DOHH2 (cell line): ENCODE results near the gene GAS6.

ENCODE experiments used
- CTCF ChIP-seq: fragments of 200-600 bp; sonication (generic); IDR thresholded peaks from one replicate; pipeline ENCODE4 v1.5.1; 2014; ENCODE audit warnings: antibody characterized with exemption, mild to moderate bottlenecking, low read depth, low read length; ENCODE audit not compliant: poor library complexity, severe bottlenecking
- EZH2phosphoT487 ChIP-seq: fragments of 200-600 bp; sonication (generic); IDR thresholded peaks from 2 replicates; pipeline ENCODE4 v1.6.1; 2017; ENCODE audit warnings: borderline replicate concordance, mild to moderate bottlenecking, antibody characterized with exemption, low read length, moderate library complexity, mixed read lengths

DNA sequence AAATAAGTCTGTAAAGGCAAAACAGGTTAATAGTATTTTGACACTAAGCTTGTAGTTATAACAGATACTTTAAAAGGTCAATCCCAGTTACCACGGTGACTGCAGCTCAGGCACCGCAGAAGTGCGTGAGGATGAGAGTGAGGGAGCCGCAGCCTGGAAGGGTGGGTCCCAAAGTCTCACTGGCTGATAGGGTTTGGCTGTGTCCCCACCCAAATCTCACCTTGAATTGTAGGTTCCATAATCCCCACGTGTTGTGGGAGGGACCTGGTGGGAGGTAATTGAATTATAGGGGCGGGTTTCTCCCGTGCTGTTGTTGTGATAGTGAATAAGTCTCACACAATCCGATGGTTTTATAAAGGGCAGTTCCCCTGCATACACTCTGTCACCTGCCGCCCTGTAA is 40.0 kb upstream of the GAS6 start:
- TF ChIP-seq CTCF (no peak), EZH2phosphoT487 (no peak)
